ENCODE results near the gene SLC4A3. TPM values are rescaled to one million over a fixed set of nuclear protein-coding genes. Genes with fewer than 3 reads are reported as not detected.

SLC4A3 gene
- total and polyA plus RNA-seq, 2 of the 13 experiments (the other 11 are each of a cell fraction or from before 2014, with no cell fraction given), result 0.18 to 0.95 TPM

- POLR2A ChIA-PET, result interaction anchor here (1.4 kb wide), 1 partner anchor 73 kb away, joined by 4 read pairs; the partner anchor contains the start of genes INHA and OBSL1
- 51% methylated on average over 14 of the region's 14 CpGs for WGBS (ENCODE audit: low lambda C conversion rate)
- no peak for DNase-seq (ENCODE audit: low spot score)
- peaks cover 12 to 63% of the 10 kb centered on the region in 2 experiments for H3K27me3 ChIP-seq (ENCODE audit: control insufficient read depth in 1 of 2, insufficient read depth in 2 of 2, low read length in 2 of 2)
- intact Hi-C loops (cut with micrococcal nuclease; ENCODE audit: unreplicated experiment) (loop anchor here (2.0 kb wide), 1 partner anchor 45 kb away; no protein-coding TSS in a partner anchor), in situ Hi-C loops (cut with HindIII; ENCODE audit: extremely low pct_ligation_motif_present, low pct_unique_long_range_greater_than_20kb) (loop anchor here (5.0 kb wide), 1 partner anchor 102 kb away; the partner anchor contains the start of genes CHPF and TMEM198)
- H3K4me2 ChIP-seq (ENCODE audit: low read depth, low read length), result no peak overlapping the region
- no peak for ATAC-seq
- CTCF ChIA-PET (ENCODE audit: low intra/inter-chr PET ratio, low total read pairs), result interaction anchor here (1.9 to 4.3 kb wide), 2 partner anchors 25 to 102 kb away, joined by 12 to 127 read pairs; partner anchors contain the start of genes CHPF and TMEM198
- no peak overlapping the region for H3K27ac ChIP-seq (ENCODE audit: extremely low read length, insufficient read depth, low read length)
- no peaks in the 10 kb centered on the region for H3K79me2 ChIP-seq (ENCODE audit: insufficient read depth, low read length)
- FAIRE-seq, result no peak
- no TSS peak for BruUV-seq (replicated peaks)
- H3K9me3 ChIP-seq (ENCODE audit: low read length), result no peaks in the 10 kb centered on the region
- H3K9ac ChIP-seq (ENCODE audit: insufficient read depth, low read depth, low read length), result no peak overlapping the region
- H4K20me1 ChIP-seq (ENCODE audit: insufficient read depth, low read length), result no peaks in the 10 kb centered on the region
- H3K36me3 ChIP-seq (replicated peaks in 1 of 2; ENCODE audit: control insufficient read depth in 1 of 2, insufficient read depth in 2 of 2, low read length in 2 of 2), result no peaks in the 10 kb centered on the region
- no peak overlapping the region for H2AFZ ChIP-seq (ENCODE audit: low read length)
- peaks cover 29% of the 10 kb centered on the region for H3K4me1 ChIP-seq (ENCODE audit: insufficient read depth, low read length)
- H3K4me3 ChIP-seq (replicated peaks in 1 of 3; ENCODE audit: insufficient read depth in 1 of 3, low read depth in 2 of 3, low read length in 3 of 3), result no peak overlapping the region
- TF ChIP-seq ZNF451 (CRISPR knock-in tag; IDR thresholded peaks at IDR 0.05), result no peak
- no peak for TF ChIP-seq ARID2 (CRISPR knock-in tag; IDR thresholded peaks at IDR 0.05; ENCODE audit: borderline replicate concordance)
- no peak for TF ChIP-seq ZNF414 (CRISPR knock-in tag; IDR thresholded peaks at IDR 0.05)
- no peak for TF ChIP-seq RAD21 (CRISPR knock-in tag; IDR thresholded peaks at IDR 0.05)
- no peak for TF ChIP-seq NPAS2 (CRISPR knock-in tag; IDR thresholded peaks at IDR 0.05; ENCODE audit: borderline replicate concordance)
- peak; percentile 96 for TF ChIP-seq ZBTB33 (CRISPR knock-in tag; IDR thresholded peaks at IDR 0.05)
- no peak for TF ChIP-seq SP1 (IDR thresholded peaks at IDR 0.05)
- no peak for TF ChIP-seq SP1 (CRISPR knock-in tag; IDR thresholded peaks at IDR 0.05)
- TF ChIP-seq ZNF512B (CRISPR knock-in tag; IDR thresholded peaks at IDR 0.05; ENCODE audit: borderline replicate concordance), result no peak
- TF ChIP-seq ZNF749 (CRISPR knock-in tag; IDR thresholded peaks at IDR 0.05; ENCODE audit: borderline replicate concordance), result no peak
- TF ChIP-seq NFYB (CRISPR knock-in tag; IDR thresholded peaks at IDR 0.05), result peak; percentile 52; the same call in 1 of the 2 replicates
- TF ChIP-seq MXD3 (CRISPR knock-in tag; IDR thresholded peaks at IDR 0.05), result no peak
- no peak for TF ChIP-seq ZNF296 (CRISPR knock-in tag; conservative IDR thresholded peaks at IDR 0.05)
- peak; percentile 71 for TF ChIP-seq PBX2 (CRISPR knock-in tag; IDR thresholded peaks at IDR 0.05)
- no peak for TF ChIP-seq NFRKB (IDR thresholded peaks at IDR 0.05)
Observed at GRCh38 chr2:219643788-219644398, 16.5 kb downstream of the SLC4A3 start.
